HG02798 (cell line): ENCODE results near the gene TRPV6.

ENCODE experiments used
- ATAC-seq: cut with Tn5 transposase; IDR thresholded peaks from one replicate; pipeline ENCODE4 v1.9.1; 2021; ENCODE audit warnings: mild to moderate bottlenecking; ENCODE audit not compliant: unreplicated experiment, poor library complexity

TRPV6 gene

DNA sequence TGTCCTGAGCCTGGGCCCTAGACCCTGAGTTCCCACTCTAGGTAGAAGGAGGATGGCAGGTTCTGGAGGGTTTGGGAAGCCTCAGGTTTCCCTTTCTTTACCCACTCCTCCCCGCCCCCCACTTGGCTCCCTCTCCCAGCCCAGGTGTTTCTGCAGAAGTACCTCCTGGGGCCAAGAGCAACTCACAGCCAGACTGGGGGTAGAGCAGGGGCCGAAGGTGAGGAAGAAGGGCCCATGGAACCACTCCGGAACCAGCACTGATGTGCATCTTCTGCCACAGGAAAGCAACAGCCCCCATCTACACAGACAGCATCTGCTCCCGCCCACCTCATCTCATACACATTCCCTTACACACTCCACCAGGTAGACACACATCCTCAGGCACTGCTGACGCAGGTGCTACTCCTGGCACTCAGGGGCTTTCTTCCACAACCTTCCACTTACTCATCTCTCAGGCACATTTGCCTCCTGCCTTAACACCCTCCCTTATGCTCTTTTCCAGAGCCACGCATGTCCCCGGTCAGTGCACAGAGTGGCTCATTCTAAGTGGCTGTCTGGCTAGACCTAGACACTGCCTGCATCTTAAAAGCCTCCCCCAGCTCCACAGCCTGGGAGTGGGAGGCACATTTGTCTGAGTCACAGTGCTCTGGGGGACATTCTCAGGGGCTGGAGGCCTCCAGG is 28.8 kb downstream of the TRPV6 start:
- no peak for ATAC-seq

DNA sequence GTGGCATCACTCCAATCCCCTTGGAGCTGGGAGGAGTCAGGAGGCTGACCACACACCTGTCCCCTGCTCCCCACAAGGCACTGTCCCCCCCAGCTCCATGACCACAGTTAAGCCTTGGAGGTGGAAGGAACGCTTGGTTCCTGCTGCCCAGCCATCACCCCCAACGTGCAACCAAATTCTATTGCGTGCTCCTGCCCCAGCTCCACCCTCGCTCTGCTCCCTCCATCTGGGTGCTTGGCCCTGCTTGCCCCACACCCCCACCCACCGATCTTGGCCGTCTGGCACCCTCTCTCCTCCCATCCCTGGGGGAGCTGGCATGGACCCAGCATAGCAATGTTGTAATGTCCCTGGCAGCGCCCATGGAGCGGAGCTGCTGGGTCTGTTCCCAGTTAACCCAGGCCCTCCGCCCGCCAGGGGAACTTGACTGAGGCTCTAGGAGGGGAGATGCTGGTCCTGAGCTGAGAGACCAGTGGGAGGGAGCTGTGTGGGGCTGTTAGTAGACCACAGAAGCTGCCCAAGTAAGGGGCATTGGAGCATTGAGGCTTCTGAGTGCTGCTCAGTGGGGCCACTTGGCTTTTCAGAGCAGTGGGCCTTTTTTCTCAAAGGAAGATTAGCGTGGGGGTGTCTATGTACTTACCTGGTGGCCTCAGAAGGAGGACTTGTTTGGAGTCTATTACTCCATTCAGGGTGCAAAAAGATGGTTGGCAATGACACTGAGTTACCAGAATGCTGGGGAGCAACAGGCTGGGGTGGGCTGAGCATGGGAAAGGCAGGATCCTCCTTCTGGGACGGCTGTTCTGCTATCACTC is 29.6 kb downstream of the TRPV6 start:
- no peak for ATAC-seq

DNA sequence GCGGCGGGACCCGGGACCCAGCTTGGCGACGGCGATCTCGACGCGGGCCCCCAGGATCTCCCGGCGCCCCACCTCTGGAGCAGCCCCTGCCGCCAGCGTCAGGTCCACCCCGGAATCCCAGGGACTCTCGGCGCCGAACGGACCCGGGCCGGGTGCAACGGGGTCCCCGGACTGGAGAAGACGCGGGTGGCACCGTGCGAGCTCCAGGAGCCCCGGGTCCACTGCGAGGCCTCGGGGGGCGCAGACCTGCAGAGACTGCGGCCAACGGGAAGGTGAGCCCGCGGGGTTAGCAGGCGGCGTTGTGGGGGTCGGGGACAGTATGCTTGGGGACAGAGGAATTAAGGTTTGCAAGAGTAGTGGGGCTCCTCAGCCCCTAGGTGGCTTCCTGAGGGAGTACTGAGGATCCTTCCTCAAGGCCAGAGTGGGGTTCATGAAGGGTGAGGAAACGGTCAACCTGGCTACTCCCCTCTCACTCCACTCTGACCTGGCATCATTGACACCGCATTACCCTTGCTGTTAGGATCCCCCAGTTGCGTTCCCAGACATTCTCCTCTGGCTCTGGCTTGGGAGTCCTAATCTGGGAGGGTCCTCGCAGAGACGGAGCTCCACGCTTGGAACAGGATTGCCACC is 30.3 kb downstream of the TRPV6 start:
- ATAC-seq: no peak

DNA sequence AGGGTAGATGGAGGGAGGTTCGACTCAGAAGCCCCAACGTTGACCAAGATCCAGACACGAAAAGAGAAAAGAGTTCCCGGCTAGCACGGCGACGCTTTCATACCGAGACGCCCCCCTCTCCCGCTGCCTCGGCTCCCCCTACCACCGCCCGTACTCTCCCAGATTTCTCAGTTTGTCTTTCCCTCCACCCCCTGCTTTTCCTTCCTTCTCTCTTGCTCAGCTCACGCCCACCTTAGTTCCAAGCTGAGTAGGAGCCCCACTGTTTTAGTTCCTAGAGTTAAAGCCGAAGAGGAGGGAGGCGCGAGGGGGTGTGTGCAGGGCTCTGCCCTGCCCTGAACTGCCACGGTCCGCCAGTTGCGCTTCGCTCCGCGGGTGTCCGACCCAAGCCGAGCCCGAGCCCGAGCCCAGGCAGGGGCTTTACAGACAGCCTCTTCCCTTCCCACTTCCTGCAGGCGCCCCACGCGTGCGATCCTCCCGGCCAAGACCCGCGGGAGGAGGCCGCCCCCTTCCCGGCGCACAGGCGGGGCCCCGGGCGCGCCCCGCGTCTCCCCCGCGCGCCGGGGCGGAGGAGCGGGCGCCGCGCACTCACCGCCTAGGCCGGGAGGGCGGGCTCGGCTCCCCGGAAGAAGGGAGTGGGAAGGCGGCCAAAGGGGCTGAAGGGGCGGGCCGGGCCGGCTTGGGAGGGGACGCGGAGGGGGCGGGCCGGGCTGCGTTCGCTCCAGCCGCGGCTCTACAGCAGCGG is 31.0 kb downstream of the TRPV6 start, which contains the start of gene EPHB6:
EPHB6 (plus strand) TSS at position 705 of the 742 bp plus-strand sequence. CDS start 8,152 bp downstream, outside the sequence.
- ATAC-seq: peak; percentile 58

DNA sequence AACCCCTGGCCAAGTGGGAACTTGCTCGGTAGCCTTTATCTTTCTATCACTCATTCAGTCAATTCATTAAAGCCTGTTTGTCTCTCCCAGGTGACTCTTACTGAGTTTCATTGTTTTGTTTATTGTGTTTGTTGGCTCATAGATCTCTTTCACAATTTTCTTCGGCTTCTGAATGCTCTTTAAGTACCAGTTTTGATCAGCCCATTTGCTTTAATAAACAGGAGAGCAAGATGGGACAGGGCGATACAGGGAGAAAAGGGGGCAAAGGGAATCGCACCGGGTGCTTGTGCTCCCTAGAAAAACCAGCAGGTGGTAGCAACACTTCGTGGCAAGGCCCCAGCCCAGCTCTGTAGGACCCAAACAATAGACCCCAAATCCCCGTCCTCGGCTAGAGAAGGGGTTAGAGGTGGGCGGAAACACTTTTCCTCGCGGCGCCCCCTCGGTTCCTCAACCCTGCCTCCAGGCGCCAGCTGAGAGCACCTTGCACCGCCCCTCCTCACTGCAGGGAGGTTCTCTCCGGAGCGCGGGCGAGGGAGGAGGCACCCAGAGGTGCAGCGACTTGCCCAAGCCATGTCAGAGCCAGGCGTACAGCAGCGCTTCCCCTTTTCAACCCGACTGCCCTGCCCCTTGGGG is 31.7 kb downstream of the TRPV6 start:
- ATAC-seq: peak; percentile 85

DNA sequence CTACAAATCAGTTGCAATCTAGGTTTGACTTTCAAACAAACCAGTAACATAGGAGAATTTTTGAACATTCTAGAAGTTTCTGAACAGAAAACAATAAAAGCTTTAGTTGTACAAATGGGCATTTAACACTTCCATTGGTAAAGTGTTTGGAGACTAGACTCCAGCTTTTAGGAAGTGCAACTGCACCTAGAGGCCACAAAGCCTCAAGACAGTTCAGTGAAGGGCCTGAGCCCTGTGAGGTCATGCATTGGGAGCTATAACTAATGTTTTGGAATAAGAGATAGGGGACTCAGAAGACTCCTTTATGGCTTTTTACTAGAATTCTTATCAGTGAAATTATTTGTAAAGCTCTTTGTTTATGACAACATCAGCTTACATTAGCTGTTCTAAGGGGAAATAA is 33.6 kb downstream of the TRPV6 start:
- no peak for ATAC-seq

DNA sequence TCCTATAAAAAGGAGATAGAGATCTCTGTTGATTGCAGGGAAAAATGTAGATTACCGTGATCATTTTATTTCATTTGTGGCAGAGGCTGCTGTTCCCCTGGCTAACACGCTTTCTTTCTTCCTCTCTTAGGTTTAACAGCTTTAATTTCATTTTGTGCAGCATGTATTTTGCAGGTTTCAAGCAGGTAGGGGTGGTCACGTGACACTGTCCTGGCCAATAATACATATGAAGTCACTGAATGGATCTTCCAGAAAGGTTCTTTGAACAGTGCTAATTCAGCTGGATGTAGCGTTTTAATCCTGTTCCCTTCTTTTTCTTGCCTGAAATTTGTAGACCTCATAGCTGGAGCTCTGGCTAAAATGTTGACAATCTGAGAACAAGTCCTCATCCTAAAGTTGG is 34.3 kb downstream of the TRPV6 start:
- no peak for ATAC-seq

DNA sequence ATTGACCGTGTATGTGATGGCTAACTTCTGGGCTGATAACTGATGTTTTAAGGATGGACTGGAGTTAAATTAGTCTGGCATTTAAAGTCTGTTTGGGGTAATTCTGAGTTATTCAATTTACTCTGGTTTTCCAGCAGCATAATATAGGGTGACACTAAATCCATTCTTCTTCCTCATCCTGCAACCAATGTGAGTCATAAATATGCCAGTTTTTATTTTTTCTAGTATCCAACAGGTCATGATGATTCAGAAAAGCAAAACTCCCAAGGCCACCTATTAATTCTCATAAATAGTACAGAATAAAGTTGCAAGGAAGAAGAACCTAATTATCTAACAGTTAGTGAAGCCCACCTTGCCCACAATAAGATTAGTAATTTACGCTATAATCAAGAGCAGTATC is 38.2 kb downstream of the TRPV6 start:
- ATAC-seq: no peak

DNA sequence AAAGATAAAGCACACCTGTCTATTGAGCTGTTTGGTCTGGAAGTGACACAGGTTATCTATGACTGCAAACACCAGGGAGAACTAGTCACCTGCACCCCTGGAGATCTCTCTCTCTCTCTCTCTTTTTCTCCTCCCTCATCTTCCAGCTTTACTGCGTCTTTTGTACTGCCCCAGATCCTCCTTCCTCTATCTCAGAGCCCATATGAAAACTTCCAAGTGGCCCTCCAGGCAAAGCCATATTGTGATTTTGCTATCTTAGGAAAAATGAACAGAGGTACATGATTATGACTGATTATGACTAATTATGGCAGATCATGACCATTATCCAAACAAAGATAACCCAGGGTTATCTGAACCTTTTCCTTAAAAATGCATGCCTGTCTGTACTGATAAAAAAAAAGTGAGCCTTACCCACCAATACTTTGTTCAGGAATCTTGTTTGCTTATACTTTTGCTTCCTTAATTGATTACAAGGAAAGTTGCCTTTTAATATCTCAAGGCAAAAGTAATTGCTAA is 43.2 kb downstream of the TRPV6 start:
- ATAC-seq: no peak

DNA sequence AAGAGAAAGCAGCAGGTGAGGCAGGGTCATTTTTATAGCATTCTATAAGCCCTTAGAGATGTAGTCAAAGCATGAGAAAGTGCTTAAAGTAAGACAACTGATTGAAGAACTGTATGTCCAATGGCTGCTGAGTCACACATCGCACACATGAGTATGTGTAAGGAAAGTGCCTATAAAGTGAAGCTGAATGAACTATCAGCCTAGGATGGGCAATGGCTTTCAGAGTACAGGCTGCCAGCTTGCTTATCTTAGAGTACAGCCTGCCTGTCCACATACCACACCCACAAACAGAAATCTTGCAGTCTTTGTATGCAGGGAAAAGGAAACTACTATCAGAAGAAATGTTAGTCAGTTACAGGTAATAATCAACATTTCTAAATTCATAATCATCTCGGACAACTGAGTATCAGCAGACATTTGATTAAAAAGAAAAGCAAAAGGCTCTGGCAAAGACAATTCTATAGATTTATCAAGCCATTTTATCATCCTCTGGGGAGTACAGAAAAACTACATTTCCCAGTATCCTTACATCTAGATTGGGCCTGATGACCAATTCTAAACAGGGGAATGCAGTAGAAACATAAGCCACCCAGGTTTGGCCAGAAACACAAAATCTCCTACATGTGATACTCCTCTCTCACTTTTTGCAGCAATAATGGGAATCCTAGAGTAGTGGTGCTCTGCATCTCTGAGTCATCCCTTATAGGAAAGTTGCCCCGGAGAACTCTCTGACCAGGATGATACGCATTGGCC is 46.9 kb downstream of the TRPV6 start:
- no peak for ATAC-seq

DNA sequence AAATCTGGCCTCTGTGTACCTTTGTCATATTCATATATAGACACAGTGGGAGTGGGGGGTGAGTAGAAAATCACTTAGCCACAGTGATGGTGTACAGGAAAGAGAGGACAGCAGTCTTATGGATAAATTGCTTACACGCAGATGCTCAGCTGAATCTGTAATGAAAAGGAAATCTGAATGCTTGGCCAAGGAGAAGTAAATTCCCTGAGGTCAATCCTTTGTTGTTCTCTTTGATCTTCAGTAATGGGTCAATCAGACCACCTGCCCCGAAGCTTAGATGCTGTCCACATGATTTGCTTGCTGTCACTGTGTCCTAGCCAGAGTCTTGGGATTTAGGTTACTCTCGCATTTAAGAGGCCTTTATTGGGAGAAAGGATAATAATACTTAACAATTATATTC is 49.1 kb downstream of the TRPV6 start:
- no peak for ATAC-seq

DNA sequence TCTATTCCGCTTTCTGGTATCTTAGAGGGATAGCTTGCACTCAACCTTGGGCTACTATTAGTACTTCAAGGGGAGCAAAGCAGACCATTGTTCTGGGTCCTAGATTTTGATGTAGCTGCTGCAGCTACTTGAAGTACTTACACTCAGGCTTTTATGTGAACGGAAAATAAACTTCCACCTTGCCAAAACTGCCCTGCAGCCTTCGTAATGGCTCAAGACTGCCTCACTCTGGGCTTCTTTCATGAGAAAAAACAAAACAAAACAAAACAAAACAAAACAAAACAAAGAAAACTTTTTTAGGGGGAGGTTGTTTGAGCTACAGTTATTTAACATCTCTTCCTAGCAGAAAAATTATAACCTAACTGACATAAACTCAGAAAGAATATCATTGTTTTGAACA is 50.1 kb downstream of the TRPV6 start:
- ATAC-seq: no peak

DNA sequence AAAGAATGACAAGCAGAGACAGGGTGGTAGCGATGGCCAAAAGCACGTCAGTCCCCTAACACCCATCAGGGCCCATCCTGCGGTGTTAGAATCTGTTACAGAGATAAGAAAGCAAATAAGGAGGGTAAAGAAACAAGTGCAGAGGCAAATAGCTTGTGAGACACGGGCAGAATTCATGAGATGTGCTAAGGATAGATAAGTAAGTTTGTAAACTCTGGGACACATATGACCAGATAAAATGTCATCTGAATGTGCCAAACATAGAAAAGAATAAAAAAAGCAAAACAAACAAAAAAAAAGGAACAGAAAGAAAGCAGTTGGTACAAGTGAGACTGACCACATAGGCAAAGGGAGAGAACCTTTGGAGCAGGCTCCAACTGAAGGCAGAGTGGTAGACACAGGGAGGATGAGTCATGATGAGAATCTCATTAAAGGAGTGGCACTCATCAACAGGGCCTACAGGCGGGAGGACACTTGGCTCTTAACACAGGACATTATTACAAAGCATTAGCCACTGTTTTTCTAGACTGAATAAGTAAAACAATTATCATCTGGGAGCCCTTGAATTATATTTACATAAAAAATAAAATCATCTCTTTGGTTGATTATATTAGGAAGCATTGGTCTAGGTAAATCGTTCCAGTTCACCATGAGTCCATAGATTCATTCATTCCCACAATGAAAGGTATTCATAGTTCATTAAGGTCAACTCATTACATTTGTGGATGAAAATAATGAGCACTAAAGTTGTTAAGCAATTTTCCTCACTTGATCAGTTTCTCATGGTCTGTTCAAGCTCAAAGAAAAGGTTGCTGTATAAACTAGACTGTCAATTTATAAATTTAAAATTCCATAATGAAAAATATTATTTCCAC is 52.1 kb downstream of the TRPV6 start:
- ATAC-seq: peak; percentile 69

DNA sequence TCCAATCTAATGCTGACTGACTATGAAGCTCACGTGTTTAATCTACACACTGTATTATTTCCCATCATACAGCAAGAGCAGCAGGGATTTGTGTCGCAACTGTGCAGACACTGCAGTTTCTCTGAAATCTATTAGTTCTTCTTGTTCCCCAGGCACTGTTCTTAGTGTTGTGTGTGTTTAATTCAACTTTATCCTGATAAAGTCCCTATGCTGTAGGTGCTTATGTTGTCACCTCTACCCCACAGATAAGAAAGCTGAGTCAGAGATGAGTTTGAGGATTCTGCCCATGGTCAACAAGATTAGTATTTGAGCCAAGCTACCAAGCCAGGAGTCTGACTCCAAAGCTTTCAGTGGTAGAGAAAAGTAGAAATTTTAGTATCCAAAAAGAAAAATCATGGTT is 53.1 kb downstream of the TRPV6 start:
- no peak for ATAC-seq

DNA sequence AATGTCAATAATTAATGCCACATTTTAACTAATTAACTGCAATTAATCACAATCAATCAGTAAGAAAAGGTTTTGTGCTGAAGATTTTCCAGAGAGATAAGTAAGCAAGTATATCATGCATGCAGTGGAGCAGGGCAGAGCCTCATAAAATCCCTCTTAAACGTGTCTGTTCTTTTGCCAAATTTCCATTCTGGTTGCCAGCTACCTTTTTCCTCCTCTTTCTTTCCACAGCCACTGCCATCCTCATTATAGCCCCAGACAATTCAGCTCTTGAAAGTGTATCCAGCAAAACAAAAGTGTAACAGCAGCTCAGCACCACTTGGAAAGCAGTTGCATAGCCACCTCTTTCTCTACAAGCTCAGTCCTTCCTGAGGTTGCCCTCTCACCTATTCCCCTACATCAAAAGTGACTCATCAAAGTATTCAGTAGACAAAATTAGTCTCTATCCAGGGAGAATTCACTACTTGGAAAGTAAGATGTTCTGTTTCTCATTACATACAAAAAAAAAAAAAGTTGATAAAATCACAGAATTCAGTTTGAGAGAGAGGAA is 57.5 kb downstream of the TRPV6 start:
- ATAC-seq: no peak

DNA sequence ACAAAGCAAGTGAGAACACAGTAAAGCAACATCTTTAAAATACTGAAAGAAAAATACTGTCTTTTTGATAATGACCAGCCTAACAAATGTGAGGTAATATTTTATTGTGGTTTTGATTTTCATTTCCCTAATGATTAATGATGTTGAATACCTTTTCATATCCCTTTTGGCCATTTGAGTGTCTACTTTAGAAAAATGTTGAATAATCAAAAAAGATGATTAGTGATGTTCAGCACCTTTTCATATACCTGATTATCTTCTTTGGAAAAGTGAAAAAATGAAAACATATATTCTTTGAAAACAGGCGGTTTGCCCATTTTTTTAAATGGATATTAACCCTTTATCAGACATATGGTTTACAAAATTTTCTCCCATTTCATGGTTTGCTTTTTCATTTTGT is 62.8 kb downstream of the TRPV6 start:
- no peak for ATAC-seq
